OCI-LY1 (cell line): ENCODE measurements around the gene NRGN.
A peak's percentile ranks its signal among the peaks of the same experiment; 100 is the strongest.

Source experiments
- H2AFZ ChIP-seq: fragments of 200-600 bp; sonication (generic), shearing (Covaris generic); 2 replicates; pipeline ENCODE4 v1.6.0; 2014; ENCODE audit warnings: antibody characterized with exemption, mild to moderate bottlenecking, low read length
- H3F3A ChIP-seq: fragments of 200-600 bp; sonication (generic), shearing (Covaris generic); 2 replicates; pipeline ENCODE4 v1.6.0; 2014; ENCODE audit warnings: mild to moderate bottlenecking, antibody characterized with exemption, low read length, moderate library complexity; ENCODE audit not compliant: insufficient read depth
- H3K27ac ChIP-seq: fragments of 200-600 bp; sonication (generic); 2 replicates; pipeline ENCODE4 v1.5.1; 2014; ENCODE audit warnings: low read length, mixed run types, mild to moderate bottlenecking, low read depth; ENCODE audit not compliant: poor library complexity, severe bottlenecking
- H3K27me3 ChIP-seq: fragments of 200-600 bp; sonication (generic); 2 replicates; pipeline ENCODE4 v1.6.0; 2014; ENCODE audit warnings: antibody characterized with exemption, mild to moderate bottlenecking, low read length, moderate library complexity; ENCODE audit not compliant: insufficient read depth
- H3K36me3 ChIP-seq: fragments of 200-600 bp; sonication (generic); 2 replicates; pipeline ENCODE4 v1.6.1; 2014; ENCODE audit warnings: mild to moderate bottlenecking, antibody characterized with exemption, low read length, moderate library complexity, mixed read lengths; ENCODE audit not compliant: insufficient read depth
- H3K4me1 ChIP-seq: fragments of 200-600 bp; sonication (generic); 2 replicates; pipeline ENCODE4 v1.5.1; 2014; ENCODE audit warnings: mild to moderate bottlenecking, low read length, moderate library complexity; ENCODE audit not compliant: insufficient read depth, severe bottlenecking
- H3K4me2 ChIP-seq: fragments of 200-600 bp; sonication (generic), shearing (Covaris generic); 2 replicates; pipeline ENCODE4 v1.6.1; 2014; ENCODE audit warnings: low read length
- H3K4me3 ChIP-seq: fragments of 200-600 bp; sonication (generic); 2 replicates; pipeline ENCODE4 v1.5.1; 2014; ENCODE audit warnings: low read length, low read depth, mild to moderate bottlenecking, mixed read lengths; ENCODE audit not compliant: poor library complexity, severe bottlenecking
- H3K79me2 ChIP-seq: fragments of 200-600 bp; shearing (Covaris generic); 2 replicates; pipeline ENCODE4 v1.6.1; 2016; ENCODE audit warnings: mixed run types, low read length, mixed read lengths; ENCODE audit not compliant: insufficient read depth
- H3K9ac ChIP-seq: fragments of 200-600 bp; sonication (generic), shearing (Covaris generic); 2 replicates; pipeline ENCODE4 v1.6.1; 2014; ENCODE audit warnings: mild to moderate bottlenecking, low read length, mixed read lengths
- H3K9me2 ChIP-seq: fragments of 200-600 bp; sonication (generic), shearing (Covaris generic); 2 replicates; pipeline ENCODE4 v1.6.1; 2014; ENCODE audit warnings: low read depth, mild to moderate bottlenecking, low read length, mixed read lengths
- H3K9me3 ChIP-seq: fragments of 200-600 bp; shearing (Covaris generic); 2 replicates; pipeline ENCODE4 v1.6.1; 2014; ENCODE audit warnings: low read length, mixed read lengths
- H4K20me1 ChIP-seq: fragments of 200-600 bp; sonication (generic), shearing (Covaris generic); 2 replicates; pipeline ENCODE4 v1.6.0; 2016; ENCODE audit warnings: mild to moderate bottlenecking, low read length; ENCODE audit not compliant: insufficient read depth
- CTCF ChIP-seq: fragments of 200-600 bp; sonication (generic), shearing (Covaris generic); IDR thresholded peaks from 2 replicates; pipeline ENCODE4 v1.5.1; 2017; ENCODE audit warnings: mild to moderate bottlenecking, antibody characterized with exemption, low read length, moderate library complexity, mixed read lengths
- EZH2 ChIP-seq: fragments of 200-600 bp; sonication (generic), shearing (Covaris generic); IDR thresholded peaks from 2 replicates; pipeline ENCODE4 v1.8.0; 2017; ENCODE audit warnings: borderline replicate concordance, mixed run types, mild to moderate bottlenecking, antibody characterized with exemption, low read length, moderate library complexity, mixed read lengths

The NRGN gene

GRCh38 chr11:124747406-124748099 lies 7.8 kb downstream of the NRGN start:
- Histone ChIP-seq H3K4me1 (no peaks in the 10 kb centered on the region), H3K4me3 (no peak overlapping the region), H4K20me1 (no peaks in the 10 kb centered on the region), H3K79me2 (no peaks in the 10 kb centered on the region), H3K36me3 (no peaks in the 10 kb centered on the region), H3K9me2 (no peaks in the 10 kb centered on the region), H2AFZ (no peak overlapping the region), H3F3A (no peaks in the 10 kb centered on the region), H3K9me3 (no peaks in the 10 kb centered on the region), H3K27me3 (no peaks in the 10 kb centered on the region), H3K9ac (no peak overlapping the region), H3K27ac (no peak overlapping the region), H3K4me2 (peak overlapping the region; percentile 97; the same call in 1 of the 2 replicates)
- TF ChIP-seq CTCF: no peak
- TF ChIP-seq EZH2: no peak

GRCh38 chr11:124748100-124748418 lies 8.3 kb downstream of the NRGN start:
- Histone ChIP-seq H3K79me2 (no peaks in the 10 kb centered on the region), H3K9ac (no peak overlapping the region), H3K4me2 (no peak overlapping the region), H3K27me3 (no peaks in the 10 kb centered on the region), H3K27ac (no peak overlapping the region), H3K9me2 (no peaks in the 10 kb centered on the region), H3K9me3 (no peaks in the 10 kb centered on the region), H3K4me1 (no peaks in the 10 kb centered on the region), H3K4me3 (no peak overlapping the region), H3K36me3 (no peaks in the 10 kb centered on the region), H4K20me1 (no peaks in the 10 kb centered on the region), H3F3A (no peaks in the 10 kb centered on the region), H2AFZ (no peak overlapping the region)
- no peak for TF ChIP-seq EZH2

- H3K27me3 ChIP-seq: no peaks in the 10 kb centered on the region
Observed at GRCh38 chr11:124748481-124749343, 9.0 kb downstream of the NRGN start.

More at GRCh38 chr11:124748481-124749343, 9.0 kb downstream of the NRGN start:
- H2AFZ ChIP-seq: no peak overlapping the region
- no peak for TF ChIP-seq EZH2
- TF ChIP-seq CTCF: no peak
- H3K79me2 ChIP-seq: no peaks in the 10 kb centered on the region
- H4K20me1 ChIP-seq: no peaks in the 10 kb centered on the region
- no peak overlapping the region for H3K27ac ChIP-seq
- H3K4me1 ChIP-seq: no peaks in the 10 kb centered on the region
- H3K9me2 ChIP-seq: no peaks in the 10 kb centered on the region
- no peak overlapping the region for H3K4me3 ChIP-seq
- no peak overlapping the region for H3K9ac ChIP-seq
- H3K4me2 ChIP-seq: no peak overlapping the region
- H3F3A ChIP-seq: no peaks in the 10 kb centered on the region
- H3K9me3 ChIP-seq: no peaks in the 10 kb centered on the region
- H3K36me3 ChIP-seq: no peaks in the 10 kb centered on the region
